Bone marrow (tissue), 2 donors: Measurements from ENCODE around the gene GRAMD1B.

Source experiments
- DNase-seq, 2 donors: peaks; one replicate each; lab custom pipeline; 2025; lab: John Stamatoyannopoulos, UW

The GRAMD1B gene

DNA sequence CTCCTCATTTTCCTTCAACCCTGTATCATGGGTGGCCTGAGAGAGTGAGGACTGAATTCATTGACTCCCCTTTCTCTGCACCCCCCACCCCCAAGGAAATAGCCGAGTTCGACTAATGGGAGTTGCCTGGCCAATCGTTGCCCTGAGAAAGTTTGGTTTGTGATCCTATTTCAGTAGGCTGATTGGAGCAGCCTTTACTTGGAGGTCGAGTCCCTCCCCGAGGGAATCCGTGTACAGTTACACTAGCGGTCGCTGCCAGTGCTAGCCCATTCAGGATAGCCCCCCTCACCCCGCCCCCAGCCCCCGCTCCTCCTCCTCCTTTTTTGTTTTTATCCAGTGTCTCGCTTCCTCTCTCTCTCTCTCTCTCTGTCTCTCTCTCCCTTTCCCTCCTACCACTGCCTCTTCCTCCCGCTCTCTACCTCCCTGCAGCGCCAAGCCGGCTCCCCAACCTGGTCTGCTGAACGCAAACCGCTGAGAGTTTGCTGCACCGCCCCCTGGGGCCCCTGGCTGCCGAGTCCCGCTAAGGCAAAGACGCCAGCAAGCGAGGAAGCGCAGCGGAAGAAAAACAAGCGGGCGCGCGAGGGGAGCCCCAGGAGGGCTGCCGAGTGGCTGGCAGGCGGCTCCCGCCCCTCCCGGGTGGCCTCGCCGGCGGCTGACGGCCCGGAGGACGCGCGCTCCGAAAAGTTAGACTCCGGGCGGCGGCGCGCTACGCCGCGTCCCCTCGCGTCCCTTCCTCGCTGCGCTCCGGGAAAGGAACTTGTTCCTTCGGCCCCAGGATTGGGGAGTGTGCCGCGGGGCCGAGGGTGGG is at the start of gene GRAMD1B:
TSS of gene GRAMD1B (plus strand) at position 357 of the 808 bp plus-strand sequence. CDS start 524 bp downstream, outside the sequence.
- peak; percentile 56 to 61 for DNase-seq

- DNase-seq: no peak
These were observed 48.9 kb upstream of the GRAMD1B start for GRCh38 chr11:123381149-123381548.

GRCh38 chr11:123381817-123382554 is 48.1 kb upstream of the GRAMD1B start:
- DNase-seq: no peak

- DNase-seq: no peak
These were observed 47.5 kb upstream of the GRAMD1B start for GRCh38 chr11:123382555-123383074.

GRCh38 chr11:123384116-123384515 is 46.0 kb upstream of the GRAMD1B start:
- DNase-seq: no peak

DNA sequence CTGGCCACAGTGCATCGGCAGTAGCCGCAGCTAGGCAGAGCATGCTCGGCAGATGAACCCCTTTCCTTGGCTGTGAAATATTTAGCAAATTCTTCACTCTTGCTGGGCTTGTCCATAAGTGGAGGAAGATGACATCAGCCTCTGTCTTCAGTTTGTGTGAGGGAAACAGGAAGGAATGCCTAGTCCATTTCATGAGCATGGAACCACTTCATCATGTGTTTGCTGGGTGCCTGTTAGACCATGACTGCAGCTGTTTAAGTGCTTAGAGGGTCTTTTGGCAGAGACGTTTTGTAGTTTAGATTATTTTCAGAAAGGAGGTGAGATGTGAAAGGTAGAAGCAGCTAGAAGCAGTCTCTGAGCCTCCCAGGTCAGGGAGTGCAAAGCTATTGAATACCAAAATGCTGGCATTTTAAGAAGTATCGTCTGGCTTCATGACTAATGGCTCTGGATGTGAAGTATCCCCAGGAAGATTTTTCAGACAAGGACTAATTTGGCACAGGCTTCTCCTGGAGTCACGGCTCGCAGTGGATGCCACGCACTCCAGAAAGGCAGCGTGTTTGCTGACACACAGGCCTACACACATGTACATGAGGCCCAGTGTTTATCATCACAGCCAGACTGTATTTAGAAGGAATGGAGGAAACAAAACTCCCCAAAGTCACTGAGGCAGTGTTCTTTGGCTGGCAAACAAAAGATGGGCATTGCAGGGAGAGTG is 43.1 kb upstream of the GRAMD1B start:
- DNase-seq: no peak

DNA sequence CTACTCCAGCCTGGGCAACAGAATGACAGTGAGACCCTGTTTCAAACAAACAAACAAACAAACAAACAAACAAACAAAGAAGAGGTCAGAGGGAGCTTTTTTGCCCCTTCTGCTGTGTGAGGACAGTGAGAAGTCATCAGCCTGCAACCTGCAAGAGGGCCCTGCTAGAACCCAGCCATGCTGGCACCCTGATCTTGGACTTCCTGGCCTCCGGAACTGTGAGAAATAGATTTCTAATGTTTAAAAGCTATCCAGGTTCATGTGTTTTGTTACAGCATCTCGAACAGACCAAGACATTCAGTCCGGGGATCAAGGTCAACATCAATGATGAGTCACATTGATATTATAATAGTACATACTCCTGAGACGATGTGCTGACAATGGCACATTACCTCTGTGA is 41.4 kb upstream of the GRAMD1B start:
- no peak for DNase-seq

- DNase-seq: no peak
These were observed 39.9 kb upstream of the GRAMD1B start for GRCh38 chr11:123390146-123390545.

GRCh38 chr11:123391646-123392348 is 38.3 kb upstream of the GRAMD1B start:
- no peak for DNase-seq

GRCh38 chr11:123392431-123392830 is 37.6 kb upstream of the GRAMD1B start:
- no peak for DNase-seq

- DNase-seq: no peak
These were observed 37.2 kb upstream of the GRAMD1B start for GRCh38 chr11:123392844-123393243.

DNA sequence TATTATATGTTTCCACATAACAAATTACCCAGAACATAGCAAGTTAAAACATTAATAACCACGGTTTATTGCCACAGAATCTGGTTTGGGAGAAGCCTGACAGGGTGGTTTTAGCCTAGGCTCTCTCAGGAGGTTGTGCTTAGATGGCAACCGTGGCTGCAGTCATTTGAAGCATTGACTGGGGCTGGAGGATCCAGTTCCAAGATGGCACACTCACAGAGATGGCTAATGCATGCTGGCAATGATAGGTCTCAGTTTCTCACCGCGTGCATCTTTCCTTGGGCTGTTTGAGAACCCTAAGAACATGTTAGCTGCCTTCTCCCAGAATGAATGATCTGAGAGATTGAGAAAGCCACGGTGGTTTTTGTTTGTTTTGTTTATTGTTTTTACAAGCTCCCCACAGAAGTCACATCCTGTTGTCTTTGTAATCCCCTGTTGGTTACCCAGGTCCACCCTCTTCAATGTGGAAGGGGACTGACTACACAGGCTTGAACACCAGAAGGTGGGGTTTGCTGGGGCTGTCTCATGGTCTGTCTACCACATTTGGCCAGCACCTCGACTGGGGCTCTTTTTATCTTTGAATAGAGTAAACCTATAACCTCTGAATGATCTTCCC is 36.6 kb upstream of the GRAMD1B start:
- DNase-seq: no peak

DNA sequence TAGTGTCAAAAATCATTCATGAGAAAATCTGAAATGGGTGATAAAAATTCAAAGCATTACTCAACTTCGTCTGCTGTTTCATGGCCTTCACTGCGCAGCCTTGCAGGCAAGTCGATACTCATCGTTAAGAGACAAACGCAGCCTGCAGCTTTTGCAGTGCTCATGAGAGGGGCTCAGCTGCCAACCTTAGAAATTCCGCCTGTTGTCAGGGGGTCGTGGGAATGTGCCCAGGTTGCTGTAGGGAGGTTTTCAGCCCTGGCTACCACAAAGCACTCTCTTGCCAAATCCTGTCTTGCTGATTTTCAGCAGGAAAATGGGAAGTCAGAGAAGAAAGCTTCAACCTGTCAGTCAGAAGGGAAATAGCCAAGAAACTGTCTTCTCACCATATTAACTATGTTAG is 25.4 kb upstream of the GRAMD1B start:
- DNase-seq: no peak

DNA sequence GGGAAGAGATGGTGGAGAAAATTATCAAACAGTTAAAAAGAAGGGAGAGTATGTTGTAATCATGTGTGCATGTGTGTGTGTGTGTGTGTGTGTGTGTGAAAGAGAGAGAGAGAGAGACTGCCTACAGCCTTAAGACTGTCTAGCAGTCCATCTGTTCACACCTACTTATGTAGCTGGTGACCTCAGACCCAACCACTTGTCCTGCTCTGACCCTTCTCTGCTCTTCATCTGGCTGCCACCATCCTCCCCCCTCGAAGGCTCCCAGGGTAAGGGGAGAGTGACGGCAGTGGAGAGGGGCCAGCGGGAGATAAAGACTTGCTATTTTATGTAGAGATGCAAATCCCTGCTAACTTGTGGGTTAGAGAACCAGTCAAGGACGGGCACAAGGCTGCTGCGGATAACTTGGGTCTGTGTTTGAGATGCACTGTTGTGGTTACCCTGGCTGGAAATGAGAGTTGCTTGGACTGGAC is 24.9 kb upstream of the GRAMD1B start:
- DNase-seq: no peak

DNA sequence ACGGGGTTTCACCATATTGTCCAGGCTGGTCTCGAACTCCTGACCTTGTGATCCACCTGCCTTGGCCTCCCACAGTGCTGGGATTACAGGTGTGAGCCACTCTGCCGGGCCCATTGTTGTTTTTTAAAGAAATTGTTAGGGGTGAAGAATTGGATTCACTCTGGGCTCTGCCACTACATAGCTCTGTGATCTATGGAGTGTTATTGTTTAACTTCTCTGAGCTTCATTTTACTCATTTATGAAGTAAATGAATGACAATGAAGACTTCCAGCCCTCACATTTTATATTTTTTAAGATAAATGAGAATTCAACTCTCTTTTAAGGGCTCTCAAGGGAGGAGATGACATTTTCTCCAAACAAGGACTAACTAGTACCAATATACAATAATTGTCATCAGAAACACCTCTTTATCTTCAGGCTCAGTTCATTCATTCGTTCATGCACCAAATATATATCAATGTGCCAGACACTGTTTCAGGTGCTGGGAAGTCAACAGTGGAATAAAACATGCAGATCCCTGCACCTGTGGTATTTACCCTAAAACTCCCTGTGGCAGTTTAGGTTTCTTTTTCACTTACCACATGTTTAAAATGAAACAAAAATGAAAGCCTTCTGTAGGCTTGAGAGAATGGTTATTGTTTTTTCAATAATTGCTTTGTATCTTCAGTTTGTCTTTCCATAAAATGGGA is 23.5 kb upstream of the GRAMD1B start:
- DNase-seq: no peak

DNA sequence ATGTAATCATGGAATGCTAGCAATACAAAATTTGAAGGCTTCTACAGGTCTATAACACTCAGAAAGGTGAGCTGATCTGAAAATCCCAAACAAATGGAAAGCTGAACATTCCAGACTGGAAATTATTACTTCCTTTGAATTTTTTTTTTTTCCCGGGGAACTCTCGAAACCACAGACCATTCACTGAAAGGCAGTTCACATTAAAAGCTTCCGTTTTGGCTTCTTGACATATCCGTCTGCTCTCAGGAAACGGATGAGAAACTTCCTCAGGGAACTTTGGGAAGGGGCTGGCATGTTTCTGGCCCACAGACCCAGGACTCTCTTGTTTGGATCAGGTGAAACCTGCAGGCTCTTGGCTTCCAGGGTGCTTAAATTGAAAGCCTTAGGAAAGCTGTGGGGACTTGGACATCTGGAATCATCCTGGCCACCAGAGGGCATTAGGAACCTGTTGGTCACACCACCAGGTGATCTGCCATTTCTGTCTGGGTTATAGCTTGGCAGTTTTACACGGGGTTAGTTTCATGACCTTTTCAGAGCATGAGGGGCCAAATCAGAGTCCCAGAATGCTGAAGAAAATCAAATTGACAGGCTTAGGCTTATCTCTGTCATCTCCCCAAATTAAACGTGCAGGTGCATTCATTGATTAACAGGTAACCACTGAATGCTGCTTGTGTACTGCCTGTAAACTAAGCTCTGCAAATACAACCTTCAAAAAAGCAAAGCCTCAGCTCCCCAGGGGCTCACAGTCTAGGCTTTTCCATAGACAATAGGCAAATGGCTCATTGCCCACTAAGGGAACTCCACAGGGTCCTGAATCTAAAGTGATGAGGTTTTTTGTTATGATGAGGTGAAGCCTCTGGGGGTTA is 22.7 kb upstream of the GRAMD1B start:
- DNase-seq: peak; percentile 8 to 40

GRCh38 chr11:123407996-123408597 is 22.0 kb upstream of the GRAMD1B start:
- DNase-seq: no peak

- DNase-seq: no peak
These were observed 21.2 kb upstream of the GRAMD1B start for GRCh38 chr11:123408619-123409455.
